PC-9 (cell line): ENCODE measurements around the gene USP49. TPM values are rescaled to one million over a fixed set of nuclear protein-coding genes. Genes with fewer than 3 reads are reported as not detected.

ENCODE experiments used
- BruUV-seq: library from RNA; stranded (reverse); fragments of 400-500 nt; replicated peaks from 2 replicates; lab custom pipeline; 2021; lab: Mats Ljungman, UMichigan
- CTCF ChIA-PET: fragments of 300-600 bp; sonication (Branson Sonifier 250); formaldehyde crosslinking; loops from one replicate; lab custom pipeline; 2022; ENCODE audit warnings: antibody characterized with exemption; lab: Charles Lee
- POLR2A ChIA-PET: fragments of 300-600 bp; sonication (Branson Sonifier 250); formaldehyde crosslinking; loops from one replicate; lab custom pipeline; 2022; ENCODE audit warnings: antibody characterized with exemption; ENCODE audit not compliant: unreplicated experiment; lab: Charles Lee
- DNase-seq, 2 experiments: peaks; one replicate each; pipeline versions ENCODE4 v3.0.0 to v3.0.0-alpha.2; 2015 to 2022; ENCODE audit warnings: mixed read lengths in 1 of 2
- H2AFZ ChIP-seq: fragments of 200-600 bp; sonication (generic); 2 replicates; pipeline ENCODE4 v1.8.1; 2017; ENCODE audit warnings: antibody characterized with exemption
- H3F3A ChIP-seq: fragments of 200-600 bp; sonication (generic); 2 replicates; pipeline ENCODE4 v1.8.1; 2017; ENCODE audit warnings: antibody characterized with exemption, mild to moderate bottlenecking, low read depth; ENCODE audit not compliant: insufficient read depth
- H3K27ac ChIP-seq: fragments of 200-600 bp; sonication (generic); 2 replicates; pipeline ENCODE4 v1.6.1; 2016; ENCODE audit warnings: mixed run types
- H3K27me3 ChIP-seq: fragments of 200-600 bp; sonication (generic); 2 replicates; pipeline ENCODE4 v1.6.1; 2016; ENCODE audit warnings: low read depth, mixed run types; ENCODE audit not compliant: insufficient read depth
- H3K36me3 ChIP-seq: fragments of 200-600 bp; sonication (generic); 2 replicates; pipeline ENCODE4 v1.6.1; 2016; ENCODE audit warnings: low read depth, mixed run types
- H3K4me1 ChIP-seq: fragments of 200-600 bp; sonication (generic); replicated peaks from 2 replicates; pipeline ENCODE4 v1.6.1; 2016; ENCODE audit warnings: mixed run types; ENCODE audit not compliant: insufficient read depth
- H3K4me2 ChIP-seq: fragments of 200-600 bp; sonication (generic); 2 replicates; pipeline ENCODE4 v1.6.1; 2017; ENCODE audit warnings: mixed run types
- H3K4me3 ChIP-seq: fragments of 200-600 bp; sonication (generic); 2 replicates; pipeline ENCODE4 v1.6.1; 2016; ENCODE audit warnings: mixed run types
- H3K79me2 ChIP-seq: fragments of 200-600 bp; sonication (generic); 2 replicates; pipeline ENCODE4 v1.6.1; 2017; ENCODE audit warnings: low read depth, mixed run types
- H3K9me2 ChIP-seq: fragments of 200-600 bp; sonication (generic); 2 replicates; pipeline ENCODE4 v1.8.1; 2017; ENCODE audit warnings: mild to moderate bottlenecking; ENCODE audit not compliant: insufficient read depth
- H3K9me3 ChIP-seq: fragments of 200-600 bp; sonication (generic); 2 replicates; pipeline ENCODE4 v1.8.1; 2016; ENCODE audit warnings: low read depth; ENCODE audit not compliant: insufficient read depth
- H4K20me1 ChIP-seq: fragments of 200-600 bp; sonication (generic); 2 replicates; pipeline ENCODE4 v1.8.1; 2017; ENCODE audit not compliant: insufficient read depth
- CTCF ChIP-seq: fragments of 200-600 bp; sonication (generic); conservative IDR thresholded peaks from 2 replicates; pipeline ENCODE4 v1.6.1; 2017; ENCODE audit warnings: mixed run types, antibody characterized with exemption, mild to moderate bottlenecking, moderate library complexity
- EZH2 ChIP-seq: fragments of 200-600 bp; sonication (generic); IDR thresholded peaks from 2 replicates; pipeline ENCODE4 v1.8.0; 2017; ENCODE audit warnings: antibody characterized with exemption, low read depth
- intact Hi-C: fragments of 100-400 bp; cut with micrococcal nuclease; formaldehyde crosslinking; loops from one replicate; pipeline ENCODE4 v1.10.0; 2022; ENCODE audit not compliant: unreplicated experiment
- total RNA-seq: library from RNA; stranded (reverse); gene quantifications from 2 replicates; pipeline ENCODE4 v1.2.3, GENCODE V29; 2021

USP49 gene
- total RNA-seq, 1 experiment from 2014 or later, result 10.9 TPM

- Histone ChIP-seq H3K4me2 (no peak overlapping the region), H4K20me1 (peaks cover 38% of the 10 kb centered on the region), H3K27me3 (no peaks in the 10 kb centered on the region), H3K79me2 (peaks cover 8% of the 10 kb centered on the region; the same call in 1 of the 2 replicates), H3K9me2 (no peaks in the 10 kb centered on the region), H3K9me3 (no peaks in the 10 kb centered on the region), H3F3A (peaks cover 60% of the 10 kb centered on the region), H3K27ac (no peak overlapping the region), H3K4me1 (peaks cover 7% of the 10 kb centered on the region; the same call in 1 of the 2 replicates), H3K36me3 (peaks cover 53% of the 10 kb centered on the region), H2AFZ (no peak overlapping the region), H3K4me3 (no peak overlapping the region)
- ChIA-PET POLR2A (no interaction called here), CTCF (interaction anchor here (0.5 kb wide), 1 partner anchor 187 kb away, joined by 5 read pairs; no protein-coding TSS in a partner anchor)
- no TSS peak for BruUV-seq
- intact Hi-C loops, result no loop called here
- no peak for TF ChIP-seq CTCF
- no peak for TF ChIP-seq EZH2
- no peak for DNase-seq
These were observed 36.6 kb upstream of the USP49 start for GRCh38 chr6:41931792-41932191.

GRCh38 chr6:41929924-41930323 is 34.7 kb upstream of the USP49 start:
- no peak overlapping the region for H3K27ac ChIP-seq
- peaks cover 45% of the 10 kb centered on the region for H4K20me1 ChIP-seq
- H3K9me2 ChIP-seq, result no peaks in the 10 kb centered on the region
- POLR2A ChIA-PET, result no interaction called here
- no peaks in the 10 kb centered on the region for H3K27me3 ChIP-seq
- H3K79me2 ChIP-seq, result peaks cover 23% of the 10 kb centered on the region
- no peak overlapping the region for H3K4me3 ChIP-seq
- no peak overlapping the region for H3K4me2 ChIP-seq
- H3F3A ChIP-seq, result peaks cover 43% of the 10 kb centered on the region
- intact Hi-C loops, result no loop called here
- H3K4me1 ChIP-seq, result no peaks in the 10 kb centered on the region
- H3K9me3 ChIP-seq, result no peaks in the 10 kb centered on the region
- H3K36me3 ChIP-seq, result peaks cover 53% of the 10 kb centered on the region
- H2AFZ ChIP-seq, result no peak overlapping the region
- no TSS peak for BruUV-seq
- TF ChIP-seq CTCF (no peak), EZH2 (no peak)
- no peak for DNase-seq
- CTCF ChIA-PET, result no interaction called here

GRCh38 chr6:41927253-41927652 is 32.1 kb upstream of the USP49 start:
- Histone ChIP-seq H3K9me3 (no peaks in the 10 kb centered on the region), H3K36me3 (peaks cover 56% of the 10 kb centered on the region), H4K20me1 (peaks cover 59% of the 10 kb centered on the region), H3K27ac (no peak overlapping the region), H3F3A (peaks cover 17% of the 10 kb centered on the region; the same call in 1 of the 2 replicates), H3K4me2 (no peak overlapping the region), H3K79me2 (peaks cover 49% of the 10 kb centered on the region), H3K4me1 (peaks cover 13% of the 10 kb centered on the region), H3K4me3 (no peak overlapping the region), H3K9me2 (no peaks in the 10 kb centered on the region), H2AFZ (no peak overlapping the region), H3K27me3 (no peaks in the 10 kb centered on the region)
- TF ChIP-seq CTCF (no peak), EZH2 (no peak)
- ChIA-PET CTCF (no interaction called here), POLR2A (interaction anchor here (0.6 to 0.7 kb wide), 2 partner anchors 40 to 173 kb away, joined by 3 to 10 read pairs; no protein-coding TSS in a partner anchor)
- intact Hi-C loops, result no loop called here
- no TSS peak for BruUV-seq
- no peak for DNase-seq
